Activated CD8-positive, alpha-beta memory T cell treated with anti-CD3 and anti-CD28 coated beads, Interleukin-2, amount 50 U/mL, for 24 hours (primary cell): Measurements from ENCODE around the gene PCYOX1L.

Experiments
- DNase-seq: peaks from one replicate; pipeline ENCODE4 v3.0.0-alpha.2; 2020; ENCODE audit errors: extremely low read depth

Gene PCYOX1L

DNA sequence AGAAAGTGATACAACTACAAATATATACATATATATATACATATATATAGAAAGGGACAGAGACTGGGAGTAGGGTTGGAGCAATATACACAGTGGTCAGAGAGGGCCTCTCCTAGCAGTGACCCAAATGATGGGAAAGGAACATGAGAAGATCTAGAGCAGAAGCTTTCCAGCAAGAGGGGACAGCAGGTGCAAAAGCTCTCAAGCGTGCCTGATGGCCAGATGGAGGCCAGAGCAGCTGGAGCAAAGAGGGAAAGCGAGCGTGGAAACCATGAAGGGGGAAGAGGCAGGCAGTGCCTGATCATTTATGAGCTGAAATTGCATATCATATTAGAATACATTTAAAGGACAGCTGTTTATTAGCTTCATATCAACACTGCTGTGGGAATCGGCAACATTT lies 20.1 kb upstream of the PCYOX1L start:
- no peak for DNase-seq

DNA sequence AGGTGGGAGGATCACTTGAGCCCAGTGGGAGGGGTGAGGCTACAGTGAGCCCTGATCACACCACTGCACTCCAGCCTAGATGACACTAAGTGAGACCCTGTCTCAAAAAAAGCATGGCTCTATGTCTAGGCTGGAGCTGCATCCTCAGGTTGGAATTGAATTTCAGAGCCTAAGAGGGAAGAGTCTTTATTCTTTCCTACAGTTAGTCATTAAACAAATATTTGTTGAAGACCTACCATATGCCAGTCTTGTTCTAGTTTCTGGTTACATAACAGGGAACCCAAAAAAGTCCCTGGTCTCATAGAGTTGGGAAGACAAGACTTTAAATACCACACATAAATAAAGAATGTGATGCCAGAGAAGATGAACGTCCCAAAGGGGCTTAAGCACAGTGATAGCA lies 19.5 kb upstream of the PCYOX1L start:
- DNase-seq, result no peak

DNA sequence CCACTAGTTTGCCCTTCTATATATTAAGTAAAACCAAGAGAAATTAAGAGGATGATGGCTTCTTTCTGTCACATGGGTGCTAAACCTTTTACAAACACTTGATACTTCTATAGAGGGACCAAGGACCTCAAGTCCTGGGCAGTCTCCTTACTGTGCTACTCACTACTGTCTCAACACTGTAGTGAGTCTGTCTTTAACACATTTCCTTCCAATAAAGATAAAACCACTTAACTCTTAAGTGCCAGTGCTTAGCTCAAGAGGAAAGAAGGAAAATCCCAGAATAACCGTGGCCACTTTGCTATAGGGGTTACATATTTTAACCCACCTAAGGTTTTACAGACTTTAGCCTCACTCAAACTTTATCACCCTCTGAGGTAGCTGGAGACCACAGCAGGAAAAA lies 16.9 kb upstream of the PCYOX1L start:
- DNase-seq, result no peak

DNA sequence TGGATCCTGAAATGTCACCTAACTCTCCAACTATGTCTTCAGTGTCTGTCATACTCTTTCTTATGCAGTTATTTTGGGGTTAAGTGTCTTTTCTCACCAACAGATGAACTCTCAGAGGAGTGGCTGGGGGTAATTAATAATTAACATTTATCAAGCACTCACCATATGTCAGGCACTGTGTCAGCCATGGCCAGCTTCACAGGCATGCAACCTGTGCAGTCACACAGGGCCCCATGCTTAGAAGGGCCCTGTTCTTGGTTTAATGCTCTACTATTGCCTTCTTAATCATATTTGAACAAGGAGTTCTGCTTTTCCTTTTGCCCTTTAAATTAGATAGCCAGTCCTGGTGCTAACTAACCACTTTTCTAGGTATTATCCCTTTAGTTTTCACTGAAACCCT lies 16.0 kb upstream of the PCYOX1L start:
- DNase-seq, result no peak

DNA sequence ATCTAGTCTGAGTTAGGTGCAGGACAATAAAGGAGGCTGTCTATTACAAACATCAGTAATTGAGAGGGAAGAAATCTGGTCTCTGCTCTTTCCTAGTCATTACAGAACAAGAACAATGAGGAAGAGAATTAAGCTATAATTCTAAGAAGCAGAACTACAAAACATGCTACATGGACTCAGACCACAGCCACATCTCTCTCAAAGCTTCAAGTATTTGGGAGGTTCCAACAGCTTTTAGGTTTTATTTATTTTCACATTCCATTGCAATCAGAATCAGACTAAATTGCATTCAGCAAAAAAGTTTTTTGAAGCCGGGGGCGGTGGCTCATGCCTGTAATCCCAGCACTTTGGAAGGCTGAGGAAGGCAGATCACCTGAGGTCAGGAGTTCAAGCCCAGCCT lies 13.7 kb upstream of the PCYOX1L start:
- no peak for DNase-seq

DNA sequence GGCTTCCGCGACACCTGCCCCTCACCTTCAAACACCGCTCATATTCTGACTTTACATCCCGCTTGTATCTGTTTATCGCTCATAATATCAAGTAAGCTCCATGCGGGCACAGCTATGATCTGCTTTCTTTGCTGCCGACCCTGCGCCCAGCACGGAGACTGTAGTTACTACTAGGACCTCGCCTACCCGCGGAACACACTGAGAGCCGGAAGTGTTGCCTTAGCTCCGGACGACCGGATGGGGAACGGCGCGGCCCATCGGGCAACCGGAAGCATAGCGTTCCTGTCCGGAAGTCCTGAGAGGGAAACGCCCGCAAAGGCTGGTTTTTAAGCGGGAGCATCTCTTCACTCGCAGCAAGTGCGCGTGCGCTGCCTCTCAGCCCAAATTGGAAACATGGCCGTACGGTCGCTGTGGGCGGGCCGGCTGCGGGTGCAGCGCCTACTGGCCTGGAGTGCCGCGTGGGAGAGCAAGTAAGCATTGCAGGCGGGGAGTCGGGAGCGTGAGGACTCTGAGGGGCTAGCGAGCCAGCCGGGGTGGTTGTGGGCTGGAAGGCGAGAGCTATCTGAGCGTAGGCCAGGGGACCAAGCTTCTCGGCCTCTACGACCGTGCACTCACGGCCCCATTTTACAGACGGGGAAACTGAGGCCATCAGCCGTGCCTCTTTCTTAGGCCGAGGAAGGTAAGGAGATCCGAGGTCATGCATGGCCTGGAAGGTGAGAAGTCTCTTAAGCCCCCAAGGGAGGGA lies 12.5 kb upstream of the PCYOX1L start, which contains the start of gene GRPEL2:
Gene GRPEL2 (plus strand): TSS at position 353 of the 745 bp plus-strand sequence. CDS start 41 bp downstream, at position 394.
- DNase-seq, result peak; percentile 87

DNA sequence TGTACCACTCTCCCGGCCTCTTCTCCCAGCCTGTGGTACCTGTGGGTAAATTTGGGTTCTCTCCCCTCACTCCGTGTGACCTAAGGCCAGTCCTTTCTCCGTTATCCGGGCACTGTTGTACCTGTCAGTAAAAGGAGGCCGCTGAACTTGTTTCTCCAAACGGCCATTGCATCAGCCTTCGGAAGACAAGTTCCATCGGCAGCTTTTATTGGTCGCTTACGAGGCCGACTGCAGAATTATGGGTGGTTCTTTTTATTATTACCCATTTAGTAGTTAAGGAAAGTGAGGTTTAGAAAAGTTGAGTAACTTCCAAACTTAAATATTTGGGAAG lies 12.0 kb upstream of the PCYOX1L start:
- DNase-seq, result no peak

DNA sequence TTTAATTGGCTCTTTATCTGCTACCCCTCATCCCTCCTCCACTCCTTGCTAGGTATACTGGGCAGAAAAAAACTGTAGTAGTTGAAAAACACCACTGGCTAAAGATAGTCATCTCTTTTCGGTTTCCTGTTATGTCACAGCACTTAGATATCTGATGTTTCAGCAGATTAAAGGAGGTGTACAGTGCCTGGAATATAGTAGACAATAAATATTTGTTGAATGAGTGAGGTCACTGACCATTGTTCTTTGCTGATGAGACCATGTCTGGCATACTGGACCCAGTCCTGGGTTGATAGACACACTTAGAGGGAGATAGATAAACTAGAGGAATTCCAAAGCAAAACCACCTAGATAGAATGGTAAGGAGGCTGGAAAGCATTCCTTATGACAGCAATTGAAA lies 9.3 kb upstream of the PCYOX1L start:
- DNase-seq, result no peak

DNA sequence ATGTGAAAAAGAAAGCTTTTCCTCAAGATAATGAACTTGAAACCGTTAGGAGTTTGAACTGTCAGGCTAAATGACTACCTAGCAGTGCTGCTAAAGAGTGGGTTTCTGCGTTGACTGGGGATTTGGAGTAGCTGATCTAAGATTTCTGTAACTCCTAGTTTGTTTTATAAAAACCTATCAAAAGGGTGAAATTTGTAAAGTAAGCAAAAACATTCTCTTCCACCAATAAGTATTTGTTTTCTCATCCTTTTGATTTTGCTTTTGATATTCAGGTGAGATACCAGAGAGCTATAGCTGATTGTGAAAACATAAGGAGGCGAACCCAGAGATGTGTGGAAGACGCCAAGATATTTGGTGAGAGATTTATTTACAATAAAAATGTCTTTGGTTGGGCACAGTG lies 8.5 kb upstream of the PCYOX1L start:
- no peak for DNase-seq

DNA sequence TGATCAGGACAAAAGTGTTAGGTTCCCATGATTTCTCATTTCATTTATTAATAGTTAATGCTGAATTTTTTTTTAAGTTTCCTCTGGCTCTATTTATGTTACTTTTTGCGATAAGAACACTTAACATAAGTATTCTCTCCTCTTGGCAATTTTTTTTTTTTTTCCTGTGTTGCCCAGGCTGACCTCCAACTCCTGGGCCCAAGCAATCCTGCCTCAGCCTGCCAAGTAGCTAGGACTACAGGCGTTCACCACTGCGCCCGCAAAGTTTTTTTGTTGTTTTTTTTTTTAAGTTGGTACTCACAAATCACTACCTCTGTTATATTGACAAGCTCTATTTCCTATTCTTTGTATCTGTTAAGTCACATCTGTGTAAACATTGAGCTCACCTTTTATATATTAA lies 5.7 kb upstream of the PCYOX1L start:
- DNase-seq, result no peak

DNA sequence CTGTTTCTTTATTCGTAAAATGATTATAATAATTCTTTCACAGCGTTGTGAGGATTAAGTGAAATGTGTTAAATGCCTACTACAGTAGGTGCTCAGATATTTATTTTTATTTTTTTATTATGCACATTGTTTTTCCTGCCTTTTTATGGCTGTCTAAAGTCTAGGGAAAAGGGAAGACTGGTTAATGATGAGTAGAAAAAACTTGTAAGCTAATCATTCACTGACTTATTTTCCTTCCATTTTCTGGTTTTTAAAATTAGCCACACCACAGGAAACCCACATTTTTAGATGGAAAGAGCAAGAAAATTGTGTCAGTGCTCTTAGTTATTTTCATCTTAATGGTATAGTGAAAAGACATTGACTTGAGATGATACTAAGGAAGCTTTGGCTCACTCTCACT lies 3.9 kb upstream of the PCYOX1L start:
- DNase-seq, result no peak

DNA sequence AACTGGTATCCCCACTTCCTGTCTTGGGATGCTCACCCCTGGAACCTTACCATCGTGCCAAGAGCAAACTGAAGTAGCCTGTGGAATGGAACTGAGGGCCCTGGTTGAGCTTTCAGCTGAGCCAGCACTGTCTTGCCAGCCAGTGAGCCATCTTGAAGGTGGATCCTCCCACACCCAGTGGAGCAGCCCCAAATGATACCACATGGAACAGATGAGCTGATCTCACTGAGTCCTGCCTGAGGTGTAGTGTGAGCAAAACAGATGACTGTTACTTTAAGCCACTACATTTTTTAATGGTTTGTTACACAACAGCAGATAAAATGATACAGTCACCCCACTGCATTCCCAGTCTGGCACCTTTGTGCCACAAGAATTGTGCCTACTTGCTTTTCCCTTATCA lies 2.2 kb upstream of the PCYOX1L start:
- no peak for DNase-seq

DNA sequence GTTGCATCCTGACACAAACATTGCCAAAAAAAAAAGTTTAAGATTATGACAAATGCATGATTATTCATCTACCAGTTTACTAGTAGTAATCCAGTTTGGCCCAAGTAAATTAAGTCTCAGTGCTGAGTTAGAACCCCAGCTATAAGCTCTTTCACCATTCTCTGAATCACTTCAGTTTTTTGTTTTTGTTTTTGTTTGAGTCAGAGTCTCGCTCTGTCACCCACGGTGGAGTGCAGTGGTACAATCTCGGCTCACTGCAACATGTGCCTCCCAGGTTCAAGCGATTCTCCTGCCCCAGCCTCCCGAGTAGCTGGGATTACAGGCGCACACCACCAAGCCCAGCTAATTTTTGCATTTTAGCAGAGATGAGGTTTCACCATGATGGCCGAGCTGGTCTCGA lies 1.5 kb upstream of the PCYOX1L start:
- no peak for DNase-seq

DNA sequence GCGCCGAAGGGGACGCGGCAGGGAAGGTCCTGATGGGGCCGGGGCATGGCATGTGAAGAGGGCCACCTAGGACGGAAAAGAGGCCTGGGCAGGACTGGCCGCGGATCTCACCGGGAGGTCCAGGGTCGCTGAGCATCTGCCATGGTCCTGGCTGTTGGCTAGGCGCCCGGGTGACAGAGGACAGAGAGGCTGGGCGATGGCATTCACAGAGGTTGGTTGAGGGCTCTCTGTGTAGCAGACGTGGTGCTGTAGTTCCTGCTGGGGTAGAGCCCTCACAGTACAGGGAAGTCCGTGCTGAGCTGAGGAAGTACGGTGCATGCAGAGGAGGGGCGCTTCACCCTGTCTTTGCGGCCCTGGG lies 427 bp downstream of the PCYOX1L start:
- DNase-seq, result no peak

DNA sequence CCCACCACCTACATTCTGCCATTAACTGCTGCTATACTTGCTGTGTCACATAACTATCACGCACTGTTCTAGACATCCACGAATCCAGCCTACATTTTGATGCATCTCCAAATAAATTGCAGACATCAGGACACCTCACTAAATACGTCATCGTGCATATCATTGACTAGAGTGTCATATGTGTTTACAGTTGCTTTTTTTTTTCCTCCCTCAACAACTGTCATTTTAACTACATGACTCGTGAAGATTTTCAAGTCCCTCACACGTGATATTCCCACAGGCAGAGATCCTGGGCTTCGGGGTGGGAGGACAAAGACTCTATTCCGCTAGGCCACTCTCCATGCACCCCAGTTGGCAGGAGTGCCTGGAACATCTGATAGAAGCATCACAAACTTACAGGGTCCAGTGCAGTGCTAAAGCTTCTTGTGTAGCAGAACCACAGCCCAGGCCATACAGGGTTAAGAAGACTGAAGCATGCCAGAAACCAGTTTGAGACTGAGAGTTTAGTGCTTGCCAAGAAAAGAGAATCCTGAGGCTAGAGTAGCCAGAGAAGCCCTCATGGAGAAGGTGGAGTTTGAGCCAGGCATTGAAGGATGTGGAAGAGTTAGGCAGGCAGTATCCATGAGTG lies 1.1 kb downstream of the PCYOX1L start:
- DNase-seq, result no peak

DNA sequence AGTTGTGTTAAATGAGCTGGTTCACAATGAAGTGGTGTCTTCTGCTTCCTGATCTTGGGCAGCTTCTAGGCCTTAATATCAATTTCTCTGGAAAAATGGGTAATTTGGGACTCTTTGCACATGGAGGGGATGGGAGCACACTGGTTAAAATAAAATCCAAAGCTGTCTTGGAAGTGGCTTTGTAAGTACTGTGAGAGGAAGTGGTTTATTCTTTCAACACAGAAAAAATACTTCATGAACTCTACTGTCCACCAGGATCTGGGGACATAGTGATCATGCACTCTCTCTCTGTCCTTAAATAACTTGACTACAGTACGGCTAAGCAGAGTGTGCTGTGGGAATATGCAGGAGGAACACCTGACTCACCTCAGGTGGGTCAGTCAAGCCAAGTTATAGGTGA lies 2.4 kb downstream of the PCYOX1L start:
- DNase-seq, result no peak

DNA sequence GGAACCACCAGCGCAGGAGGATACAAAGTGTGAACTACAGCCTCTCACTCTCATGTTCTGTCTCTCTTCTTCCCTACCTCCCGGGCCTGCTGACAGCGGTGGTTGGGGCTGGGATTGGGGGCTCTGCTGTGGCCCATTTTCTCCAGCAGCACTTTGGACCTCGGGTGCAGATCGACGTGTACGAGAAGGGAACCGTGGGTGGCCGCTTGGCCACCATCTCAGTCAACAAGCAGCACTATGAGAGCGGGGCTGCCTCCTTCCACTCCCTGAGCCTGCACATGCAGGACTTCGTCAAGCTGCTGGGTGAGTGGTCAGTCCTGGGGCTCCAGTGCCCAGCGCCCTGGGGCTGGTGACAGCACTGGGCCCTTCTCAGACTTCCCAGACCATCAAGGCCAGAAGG lies 4.7 kb downstream of the PCYOX1L start:
- DNase-seq, result no peak

DNA sequence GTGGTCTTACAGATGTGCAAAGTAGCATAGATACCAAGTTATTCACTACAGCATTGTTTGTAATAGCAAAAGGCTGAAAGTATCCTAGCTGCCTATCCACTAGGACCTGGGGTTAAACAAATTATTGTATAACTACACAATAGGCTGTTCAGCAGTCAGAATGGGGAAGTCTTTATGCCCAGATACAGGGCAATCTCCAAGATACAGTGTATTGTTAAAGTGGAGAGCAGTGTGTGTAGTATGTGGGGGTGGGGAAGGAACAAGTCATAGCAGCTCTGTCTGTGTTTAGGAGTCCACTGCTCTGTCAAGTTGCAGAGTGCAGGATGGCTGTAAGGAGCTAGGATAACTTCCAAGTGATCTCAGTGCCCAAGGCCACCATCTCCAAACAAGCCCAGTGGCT lies 5.5 kb downstream of the PCYOX1L start:
- DNase-seq, result no peak

DNA sequence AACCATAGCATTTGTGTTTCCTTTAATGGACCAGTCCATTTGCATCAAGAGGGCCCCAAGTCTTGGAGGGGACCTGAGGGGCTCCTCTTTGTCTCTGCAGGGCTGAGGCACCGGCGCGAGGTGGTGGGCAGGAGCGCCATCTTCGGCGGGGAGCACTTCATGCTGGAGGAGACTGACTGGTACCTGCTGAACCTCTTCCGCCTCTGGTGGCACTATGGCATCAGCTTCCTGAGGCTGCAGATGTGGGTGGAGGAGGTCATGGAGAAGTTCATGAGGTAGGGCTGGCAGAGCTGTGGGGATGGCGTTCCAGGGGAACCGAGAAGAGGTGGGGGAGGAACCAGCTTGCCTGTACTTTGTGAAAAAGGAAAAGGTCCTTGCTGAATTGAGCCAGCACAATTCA lies 6.1 kb downstream of the PCYOX1L start:
- no peak for DNase-seq

DNA sequence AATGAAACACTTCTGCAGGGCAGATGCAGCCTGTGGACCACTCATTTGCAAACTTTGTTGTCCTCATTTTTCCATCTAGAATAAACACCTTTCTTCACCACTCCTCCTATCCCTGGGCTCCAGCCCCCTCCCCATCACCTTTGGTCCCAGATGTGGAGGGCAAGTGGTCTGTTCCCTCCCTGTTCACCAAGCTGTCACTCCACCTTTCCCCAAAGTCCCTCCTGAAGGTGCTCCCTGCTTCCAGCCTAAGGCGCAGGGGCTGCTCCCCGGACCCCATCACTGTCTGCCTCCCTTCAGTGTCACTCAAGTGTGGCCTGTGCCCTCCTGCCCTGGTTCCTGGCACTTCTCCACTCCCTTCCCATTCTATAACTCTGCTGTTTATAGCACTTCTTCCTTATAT lies 6.9 kb downstream of the PCYOX1L start:
- DNase-seq, result no peak

DNA sequence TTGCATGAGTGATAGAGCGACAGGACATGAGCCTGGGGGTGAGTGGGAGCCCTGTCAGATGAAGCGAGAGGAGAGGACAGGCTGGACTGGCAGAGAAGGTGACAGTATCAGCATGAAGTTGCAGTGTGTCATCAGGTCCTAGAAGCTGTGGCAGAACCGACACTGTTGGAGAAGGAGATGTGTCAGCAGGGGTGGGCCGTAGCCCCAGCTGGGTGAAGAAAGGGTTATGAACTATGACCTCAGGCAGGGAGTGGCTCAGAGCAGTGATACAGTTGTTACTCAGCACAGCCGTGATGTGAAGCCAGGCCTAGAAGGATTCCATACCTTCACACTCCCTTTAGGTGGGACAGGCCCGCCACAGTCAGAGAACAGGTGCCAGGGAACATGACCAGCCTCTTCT lies 7.6 kb downstream of the PCYOX1L start:
- no peak for DNase-seq

DNA sequence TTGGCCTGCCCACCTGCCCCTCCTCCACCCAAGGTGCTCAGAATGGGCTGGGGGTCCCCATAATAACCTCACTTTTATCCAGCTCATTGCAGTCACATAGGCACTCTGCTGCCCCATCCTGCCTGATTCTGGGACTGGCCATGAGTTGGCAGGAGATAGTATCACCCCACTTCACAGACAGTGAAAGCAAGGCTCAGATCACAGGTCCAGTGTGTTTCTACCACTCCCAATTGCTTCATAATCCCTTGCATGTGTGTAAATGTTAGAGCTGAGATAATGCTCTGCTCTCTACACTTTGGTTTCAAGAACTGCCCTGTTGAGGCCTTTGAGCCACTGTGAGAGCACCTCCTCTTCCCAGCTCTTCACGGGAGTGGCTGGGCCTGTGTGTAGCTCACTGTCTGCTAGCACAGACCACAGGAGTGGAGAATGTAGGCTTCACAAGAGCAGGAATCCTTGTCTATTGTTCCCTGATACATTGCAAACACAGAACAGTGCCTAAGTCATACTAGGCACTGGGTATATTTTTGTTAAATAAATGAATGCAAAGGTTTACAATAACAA lies 8.4 kb downstream of the PCYOX1L start:
- no peak for DNase-seq

DNA sequence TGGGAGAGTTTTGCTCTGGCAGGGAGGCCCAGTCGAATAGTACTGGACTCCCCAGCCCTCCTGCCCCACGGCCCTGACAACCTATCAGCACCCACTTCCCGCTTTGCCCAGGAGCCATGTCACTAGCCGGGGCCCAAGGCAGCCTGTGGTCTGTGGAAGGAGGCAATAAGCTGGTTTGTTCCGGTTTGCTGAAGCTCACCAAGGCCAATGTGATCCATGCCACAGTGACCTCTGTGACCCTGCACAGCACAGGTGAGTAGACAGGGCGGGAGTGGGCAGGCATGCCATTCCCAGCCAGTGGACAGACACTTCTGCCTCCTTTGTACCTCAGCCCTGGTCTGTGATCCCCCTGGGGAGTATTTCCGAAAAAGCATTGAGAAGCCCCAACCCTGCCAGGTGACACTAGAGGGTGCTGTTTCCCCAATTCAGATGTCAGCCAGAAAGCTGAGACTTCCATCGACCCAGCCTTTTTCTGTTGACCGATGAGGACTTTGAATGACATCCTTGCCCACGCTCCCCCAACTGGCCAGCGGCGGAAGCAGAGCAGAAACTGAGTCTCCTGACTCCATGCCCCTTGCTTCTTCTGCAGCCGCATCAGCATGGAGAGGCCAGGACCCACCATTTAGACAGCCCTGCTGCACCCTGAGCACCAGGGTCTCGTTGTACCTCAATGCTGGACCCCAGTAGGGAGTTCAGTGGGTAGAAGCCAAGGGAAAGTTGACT lies 9.6 kb downstream of the PCYOX1L start:
- no peak for DNase-seq
